OCI-LY7 (cell line): ENCODE data around the gene PABPN1L. TPM values are rescaled to one million over a fixed set of nuclear protein-coding genes. Genes with fewer than 3 reads are reported as not detected.

ENCODE experiments used
- BruUV-seq: library from RNA; stranded (reverse); fragments of 400-500 nt; replicated peaks from 2 replicates; lab custom pipeline; 2021; lab: Mats Ljungman, UMichigan
- CTCF ChIA-PET: fragments of 300-600 bp; sonication (Branson Sonifier 250); formaldehyde crosslinking; loops from one replicate; lab custom pipeline; 2022; ENCODE audit warnings: antibody characterized with exemption; ENCODE audit not compliant: unreplicated experiment; lab: Charles Lee
- POLR2A ChIA-PET: fragments of 300-600 bp; sonication (Branson Sonifier 250); formaldehyde crosslinking; loops from one replicate; lab custom pipeline; 2022; ENCODE audit warnings: antibody characterized with exemption; lab: Charles Lee
- DNase-seq: peaks from one replicate; pipeline ENCODE4 v3.0.0-alpha.2; 2015; ENCODE audit warnings: low spot score
- H2AFZ ChIP-seq: fragments of 200-600 bp; sonication (generic), shearing (Covaris generic); 2 replicates; pipeline ENCODE4 v1.6.1; 2014; ENCODE audit warnings: mild to moderate bottlenecking, antibody characterized with exemption, low read length, moderate library complexity
- H3K27ac ChIP-seq: fragments of 200-600 bp; sonication (generic); 2 replicates; pipeline ENCODE4 v1.5.1; 2014; ENCODE audit warnings: mixed run types, low read depth, mild to moderate bottlenecking, moderate library complexity, low read length, inconsistent platforms; ENCODE audit not compliant: poor library complexity, severe bottlenecking
- H3K36me3 ChIP-seq: fragments of 200-600 bp; sonication (generic); 2 replicates; pipeline ENCODE4 v1.6.1; 2014; ENCODE audit warnings: mild to moderate bottlenecking, antibody characterized with exemption, low read length, moderate library complexity, mixed read lengths; ENCODE audit not compliant: insufficient read depth
- H3K4me1 ChIP-seq: fragments of 200-600 bp; sonication (generic); 2 replicates; pipeline ENCODE4 v1.5.1; 2014; ENCODE audit warnings: mild to moderate bottlenecking, low read length; ENCODE audit not compliant: insufficient read depth, poor library complexity, severe bottlenecking
- H3K4me2 ChIP-seq: fragments of 200-600 bp; sonication (generic); 2 replicates; pipeline ENCODE4 v1.6.1; 2014; ENCODE audit warnings: mild to moderate bottlenecking, low read length
- H3K4me3 ChIP-seq: fragments of 200-600 bp; sonication (generic); 2 replicates; pipeline ENCODE4 v1.5.1; 2014; ENCODE audit warnings: mild to moderate bottlenecking, low read depth, low read length; ENCODE audit not compliant: poor library complexity, severe bottlenecking
- H3K79me2 ChIP-seq: fragments of 200-600 bp; sonication (generic); 2 replicates; pipeline ENCODE4 v1.6.1; 2016; ENCODE audit warnings: low read depth, mild to moderate bottlenecking, low read length, moderate library complexity, mixed read lengths; ENCODE audit not compliant: insufficient read depth
- H3K9me2 ChIP-seq: fragments of 200-600 bp; sonication (generic); 2 replicates; pipeline ENCODE4 v1.6.1; 2016; ENCODE audit warnings: mild to moderate bottlenecking, low read length, mixed read lengths; ENCODE audit not compliant: insufficient read depth
- H3K9me3 ChIP-seq: fragments of 200-600 bp; sonication (generic); 2 replicates; pipeline ENCODE4 v1.6.1; 2014; ENCODE audit warnings: mild to moderate bottlenecking, mixed run types, low read length, mixed read lengths
- H4K20me1 ChIP-seq: fragments of 200-600 bp; sonication (generic); 2 replicates; pipeline ENCODE4 v1.6.1; 2014; ENCODE audit warnings: mild to moderate bottlenecking, antibody characterized with exemption, low read length, moderate library complexity, mixed read lengths; ENCODE audit not compliant: insufficient read depth
- EZH2phosphoT487 ChIP-seq: fragments of 200-600 bp; sonication (generic); IDR thresholded peaks from 2 replicates; pipeline ENCODE4 v1.6.1; 2018; ENCODE audit warnings: low read depth, borderline replicate concordance, mild to moderate bottlenecking, mixed run types, antibody characterized with exemption, low read length, moderate library complexity, mixed read lengths
- intact Hi-C: fragments of 100-400 bp; cut with micrococcal nuclease; formaldehyde crosslinking; loops from one replicate; pipeline ENCODE4 v1.10.0; 2022; ENCODE audit not compliant: unreplicated experiment
- total RNA-seq, 2 experiments: library from RNA; depleted of rRNA in 1 of 2; stranded (reverse); fragments of >200 nt in 1 of 2; shearing (Covaris generic) in 1 of 2; gene quantifications; 2 replicates each; pipeline ENCODE4 v1.2.3, GENCODE V29; 2014 to 2022
- TF ChIP-seq, protein P1 (sequence below): fragments of 200-600 bp; sonication (generic); conservative IDR thresholded peaks from 2 replicates; pipeline ENCODE4 v1.5.1; 2014; ENCODE audit warnings: mild to moderate bottlenecking, antibody characterized with exemption, low read length, moderate library complexity, mixed read lengths

PABPN1L gene
- total RNA-seq, 2 experiments from 2014 or later = 0.38 TPM; not detected in 1

DNA sequence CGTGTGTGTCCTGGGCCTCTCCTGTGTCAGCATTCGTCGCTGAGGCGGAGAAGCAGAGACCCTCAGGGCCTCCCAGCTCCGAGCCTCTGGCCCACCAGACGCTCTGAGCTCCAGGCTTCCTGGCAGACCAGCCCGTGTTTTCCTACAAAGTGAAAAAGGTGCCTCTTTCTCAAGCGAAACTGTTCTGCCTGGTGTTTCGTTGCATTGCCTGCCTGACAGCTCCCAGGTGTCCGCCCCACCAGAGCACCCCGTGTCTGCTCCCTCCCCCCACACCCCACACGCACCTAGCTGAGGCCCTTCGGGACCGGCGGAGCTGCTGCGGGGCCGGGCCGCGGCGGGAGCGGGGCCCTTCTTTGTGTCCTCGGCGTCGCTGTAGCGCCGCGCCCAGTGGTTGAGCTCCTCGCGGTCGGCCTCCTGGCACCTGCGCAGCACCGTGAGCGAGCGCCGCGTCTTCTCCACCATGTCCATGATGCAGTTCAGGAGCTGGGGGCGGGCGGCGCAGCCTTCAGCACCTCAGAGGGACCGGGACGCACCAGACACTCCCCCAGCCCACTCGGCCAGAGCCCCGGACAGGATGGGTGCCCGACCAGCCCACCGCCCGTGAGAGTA, 14.7 kb upstream of the PABPN1L start:
- POLR2A ChIA-PET = no interaction called here
- BruUV-seq = no TSS peak
- CTCF ChIA-PET = no interaction called here

GRCh38 chr16:88880226-88881006, 14.0 kb upstream of the PABPN1L start:
- H3K27ac ChIP-seq = no peak overlapping the region

More for the DNA sequence above, 14.7 kb upstream of the PABPN1L start:
- Histone ChIP-seq H3K4me2 (no peak overlapping the region), H3K4me1 (no peaks in the 10 kb centered on the region), H2AFZ (no peak overlapping the region), H3K4me3 (no peak overlapping the region), H3K27ac (no peak overlapping the region), H4K20me1 (no peaks in the 10 kb centered on the region), H3K36me3 (no peaks in the 10 kb centered on the region), H3K9me2 (no peaks in the 10 kb centered on the region), H3K9me3 (no peaks in the 10 kb centered on the region), H3K79me2 (no peaks in the 10 kb centered on the region)
- no peak for TF ChIP-seq EZH2phosphoT487
- TF ChIP-seq, protein P1, sequence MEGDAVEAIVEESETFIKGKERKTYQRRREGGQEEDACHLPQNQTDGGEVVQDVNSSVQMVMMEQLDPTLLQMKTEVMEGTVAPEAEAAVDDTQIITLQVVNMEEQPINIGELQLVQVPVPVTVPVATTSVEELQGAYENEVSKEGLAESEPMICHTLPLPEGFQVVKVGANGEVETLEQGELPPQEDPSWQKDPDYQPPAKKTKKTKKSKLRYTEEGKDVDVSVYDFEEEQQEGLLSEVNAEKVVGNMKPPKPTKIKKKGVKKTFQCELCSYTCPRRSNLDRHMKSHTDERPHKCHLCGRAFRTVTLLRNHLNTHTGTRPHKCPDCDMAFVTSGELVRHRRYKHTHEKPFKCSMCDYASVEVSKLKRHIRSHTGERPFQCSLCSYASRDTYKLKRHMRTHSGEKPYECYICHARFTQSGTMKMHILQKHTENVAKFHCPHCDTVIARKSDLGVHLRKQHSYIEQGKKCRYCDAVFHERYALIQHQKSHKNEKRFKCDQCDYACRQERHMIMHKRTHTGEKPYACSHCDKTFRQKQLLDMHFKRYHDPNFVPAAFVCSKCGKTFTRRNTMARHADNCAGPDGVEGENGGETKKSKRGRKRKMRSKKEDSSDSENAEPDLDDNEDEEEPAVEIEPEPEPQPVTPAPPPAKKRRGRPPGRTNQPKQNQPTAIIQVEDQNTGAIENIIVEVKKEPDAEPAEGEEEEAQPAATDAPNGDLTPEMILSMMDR = no peak
- intact Hi-C loops = no loop called here
- DNase-seq = no peak

More at GRCh38 chr16:88880226-88881006, 14.0 kb upstream of the PABPN1L start:
- BruUV-seq = no TSS peak
- CTCF ChIA-PET = no interaction called here
- Histone ChIP-seq H3K4me3 (no peak overlapping the region), H3K4me1 (no peaks in the 10 kb centered on the region), H3K4me2 (no peak overlapping the region), H3K9me2 (no peaks in the 10 kb centered on the region), H3K79me2 (no peaks in the 10 kb centered on the region), H4K20me1 (no peaks in the 10 kb centered on the region), H3K9me3 (no peaks in the 10 kb centered on the region), H3K36me3 (no peaks in the 10 kb centered on the region), H2AFZ (no peak overlapping the region)
- intact Hi-C loops = no loop called here
- POLR2A ChIA-PET = no interaction called here
- TF ChIP-seq EZH2phosphoT487 = no peak
- TF ChIP-seq, protein P1 = no peak
- DNase-seq = no peak
